ENCODE data around the gene RHOH. TPM values are rescaled to one million over a fixed set of nuclear protein-coding genes. Genes with fewer than 3 reads are reported as not detected.

Gene RHOH
- total and polyA plus RNA-seq, 9 of the 15 experiments (the other 6 are each of a cell fraction or from before 2014, with no cell fraction given), result 14.3 to 37.7 (median 23.2) TPM

GRCh38 chr4:40205259-40206198 lies 8.7 kb downstream of the RHOH start (continued):
- TF ChIP-seq SOX6 (IDR thresholded peaks at IDR 0.05) (peak; percentile 75), NR1H2 (CRISPR knock-in tag; IDR thresholded peaks at IDR 0.05) (no peak), ARNT (IDR thresholded peaks at IDR 0.05) (0 out of 4 replicates have a peak, but pooled peaks of 1 of the 2 experiments have one; percentile 55), NBN (IDR thresholded peaks at IDR 0.05; ENCODE audit: low read depth) (peak; percentile 65; the same call in 1 of the 2 replicates), MYC (IDR thresholded peaks at IDR 0.05; ENCODE audit: low read depth, low read length) (peak; percentile 14; the same call in 1 of the 2 replicates), MYC (CRISPR knock-in tag; IDR thresholded peaks at IDR 0.05; ENCODE audit: borderline replicate concordance, low read depth) (no peak), JUN (IDR thresholded peaks at IDR 0.05; ENCODE audit: borderline replicate concordance, low read depth, low read length) (no peak; the same call in 1 of the 2 replicates), JUN (CRISPR knock-in tag; IDR thresholded peaks at IDR 0.05; ENCODE audit: borderline replicate concordance) (no peak), CGGBP1 (CRISPR knock-in tag; IDR thresholded peaks at IDR 0.05) (0 out of 2 replicates have a peak, but pooled peaks have one; percentile 46), DPF2 (IDR thresholded peaks at IDR 0.05) (peak; percentile 90), ZNF431 (CRISPR knock-in tag; IDR thresholded peaks at IDR 0.05) (0 out of 2 replicates have a peak, but pooled peaks have one; percentile 16), ZNF143 (CRISPR knock-in tag; IDR thresholded peaks at IDR 0.05) (no peak), NFATC3 (IDR thresholded peaks at IDR 0.05) (no peak), POLR2H (tag; IDR thresholded peaks at IDR 0.05; ENCODE audit: low read depth) (no peak), SMARCE1 (IDR thresholded peaks at IDR 0.05) (peak; percentile 90), HCFC1 (IDR thresholded peaks at IDR 0.05; ENCODE audit: low read depth, low read length) (no peak), NR2C2 (CRISPR knock-in tag; IDR thresholded peaks at IDR 0.05) (no peak), NR2C2 (tag; IDR thresholded peaks at IDR 0.05) (no peak; the same call in 1 of the 2 replicates), ZFP30 (CRISPR knock-in tag; IDR thresholded peaks at IDR 0.05; ENCODE audit: borderline replicate concordance) (no peak), CCAR2 (IDR thresholded peaks at IDR 0.05; ENCODE audit: low read depth, low read length) (no peak), LCOR (CRISPR knock-in tag; IDR thresholded peaks at IDR 0.05) (peak; percentile 70; the same call in 1 of the 2 replicates), ZNF766 (CRISPR knock-in tag; conservative IDR thresholded peaks at IDR 0.05) (peak; percentile 91), NFE2L1 (tag; IDR thresholded peaks at IDR 0.05; ENCODE audit: borderline replicate concordance, low read depth) (peak; percentile 8; the same call in 1 of the 2 replicates), HDAC3 (IDR thresholded peaks at IDR 0.05; ENCODE audit: borderline replicate concordance, partially characterized antibody) (no peak), CCNT2 (IDR thresholded peaks at IDR 0.05; ENCODE audit: borderline replicate concordance, extremely low read depth, insufficient read length, low read depth, low read length) (peak; percentile 56), CREB1 (IDR thresholded peaks at IDR 0.05) (no peak), CREB1 (CRISPR knock-in tag; IDR thresholded peaks at IDR 0.05) (no peak; the same call in 1 of the 2 replicates), ZNF583 (CRISPR knock-in tag; IDR thresholded peaks at IDR 0.05) (no peak), RFX7 (CRISPR knock-in tag; IDR thresholded peaks at IDR 0.05) (no peak), FOXO4 (CRISPR knock-in tag; IDR thresholded peaks at IDR 0.05) (0 out of 2 replicates have a peak, but pooled peaks have one; percentile 46)

All from K562 (cell line).